ENCODE data around the gene DUS1L. TPM values are rescaled to one million over a fixed set of nuclear protein-coding genes. Genes with fewer than 3 reads are reported as not detected.

DUS1L gene
- 91.9 TPM for polyA plus RNA-seq (2013, experiment 1 of 4)
- 75.3 TPM for polyA plus RNA-seq (2013, experiment 2 of 4)
- polyA plus RNA-seq (2013, experiment 3 of 4): 71.2 TPM
- 77.5 TPM for polyA plus RNA-seq (2013, experiment 4 of 4)

- Histone ChIP-seq H3K27me3 (ENCODE audit: control insufficient read depth, insufficient read depth, low read length, poor library complexity, severe bottlenecking) (no peaks in the 10 kb centered on the region), H3K4me1 (ENCODE audit: control insufficient read depth, insufficient read depth, low read length) (peaks cover 5% of the 10 kb centered on the region), H3K27ac (ENCODE audit: insufficient read depth, low read depth, low read length, poor library complexity, severe bottlenecking) (no peak within 1 kb of the TSS), H3K36me3 (ENCODE audit: control insufficient read depth, insufficient read depth, low read length) (peaks cover 4% of the 10 kb centered on the region), H3K9me3 (ENCODE audit: control insufficient read depth, low read length) (no peaks in the 10 kb centered on the region), H3K4me3 (ENCODE audit: insufficient read depth, low read depth, low read length) (peak within 1 kb of the TSS; percentile 89)
- WGBS, 2 experiments: 13 to 15% methylated on average over 88 of the region's 88 CpGs
Observed at GRCh38 chr17:82065638-82066303, at the start of gene DUS1L. DUS1L (minus strand) TSS chr17:82065804; CDS start chr17:82065059, 745 bp downstream.

GRCh38 chr17:82114872-82115271 lies 49.3 kb upstream of the DUS1L start:
- Histone ChIP-seq H3K4me1 (ENCODE audit: control insufficient read depth, insufficient read depth, low read length) (peaks cover 32% of the 10 kb centered on the region), H3K36me3 (ENCODE audit: control insufficient read depth, insufficient read depth, low read length) (peaks cover 4% of the 10 kb centered on the region), H3K9me3 (ENCODE audit: control insufficient read depth, low read length) (no peaks in the 10 kb centered on the region), H3K27ac (ENCODE audit: insufficient read depth, low read depth, low read length, poor library complexity, severe bottlenecking) (no peak overlapping the region), H3K27me3 (ENCODE audit: control insufficient read depth, insufficient read depth, low read length, poor library complexity, severe bottlenecking) (no peaks in the 10 kb centered on the region), H3K4me3 (ENCODE audit: insufficient read depth, low read depth, low read length) (no peak overlapping the region)
- WGBS, 2 experiments: 90 to 96% methylated on average over 9 of the region's 9 CpGs

- Histone ChIP-seq H3K36me3 (ENCODE audit: control insufficient read depth, insufficient read depth, low read length) (peaks cover 4% of the 10 kb centered on the region), H3K4me1 (ENCODE audit: control insufficient read depth, insufficient read depth, low read length) (peaks cover 29% of the 10 kb centered on the region), H3K27me3 (ENCODE audit: control insufficient read depth, insufficient read depth, low read length, poor library complexity, severe bottlenecking) (no peaks in the 10 kb centered on the region), H3K9me3 (ENCODE audit: control insufficient read depth, low read length) (no peaks in the 10 kb centered on the region), H3K4me3 (ENCODE audit: insufficient read depth, low read depth, low read length) (no peak overlapping the region), H3K27ac (ENCODE audit: insufficient read depth, low read depth, low read length, poor library complexity, severe bottlenecking) (no peak overlapping the region)
- WGBS, 2 experiments: 89 to 90% methylated on average over 10 of the region's 10 CpGs
Observed at GRCh38 chr17:82114447-82114846, 48.8 kb upstream of the DUS1L start.

GRCh38 chr17:82113941-82114340 lies 48.3 kb upstream of the DUS1L start:
- peaks cover 4% of the 10 kb centered on the region for H3K36me3 ChIP-seq (ENCODE audit: control insufficient read depth, insufficient read depth, low read length)
- H3K27ac ChIP-seq (ENCODE audit: insufficient read depth, low read depth, low read length, poor library complexity, severe bottlenecking): no peak overlapping the region
- H3K4me3 ChIP-seq (ENCODE audit: insufficient read depth, low read depth, low read length): no peak overlapping the region
- WGBS, 2 experiments: 92 to 93% methylated on average over 13 of the region's 13 CpGs
- H3K4me1 ChIP-seq (ENCODE audit: control insufficient read depth, insufficient read depth, low read length): peaks cover 25% of the 10 kb centered on the region
- no peaks in the 10 kb centered on the region for H3K27me3 ChIP-seq (ENCODE audit: control insufficient read depth, insufficient read depth, low read length, poor library complexity, severe bottlenecking)
- no peaks in the 10 kb centered on the region for H3K9me3 ChIP-seq (ENCODE audit: control insufficient read depth, low read length)

- no peak overlapping the region for H3K27ac ChIP-seq (ENCODE audit: insufficient read depth, low read depth, low read length, poor library complexity, severe bottlenecking)
- 93 to 94% methylated on average over 9 of the region's 9 CpGs for WGBS, 2 experiments
- peaks cover 21% of the 10 kb centered on the region for H3K4me1 ChIP-seq (ENCODE audit: control insufficient read depth, insufficient read depth, low read length)
- no peak overlapping the region for H3K4me3 ChIP-seq (ENCODE audit: insufficient read depth, low read depth, low read length)
- no peaks in the 10 kb centered on the region for H3K9me3 ChIP-seq (ENCODE audit: control insufficient read depth, low read length)
- peaks cover 4% of the 10 kb centered on the region for H3K36me3 ChIP-seq (ENCODE audit: control insufficient read depth, insufficient read depth, low read length)
- H3K27me3 ChIP-seq (ENCODE audit: control insufficient read depth, insufficient read depth, low read length, poor library complexity, severe bottlenecking): no peaks in the 10 kb centered on the region
Observed at GRCh38 chr17:82113422-82113821, 47.8 kb upstream of the DUS1L start.

GRCh38 chr17:82112914-82113311 lies 47.3 kb upstream of the DUS1L start:
- Histone ChIP-seq H3K4me1 (ENCODE audit: control insufficient read depth, insufficient read depth, low read length) (peaks cover 16% of the 10 kb centered on the region), H3K4me3 (ENCODE audit: insufficient read depth, low read depth, low read length) (no peak overlapping the region), H3K27ac (ENCODE audit: insufficient read depth, low read depth, low read length, poor library complexity, severe bottlenecking) (no peak overlapping the region), H3K9me3 (ENCODE audit: control insufficient read depth, low read length) (no peaks in the 10 kb centered on the region), H3K36me3 (ENCODE audit: control insufficient read depth, insufficient read depth, low read length) (peaks cover 4% of the 10 kb centered on the region), H3K27me3 (ENCODE audit: control insufficient read depth, insufficient read depth, low read length, poor library complexity, severe bottlenecking) (no peaks in the 10 kb centered on the region)
- WGBS, 2 experiments: 92 to 97% methylated on average over 5 to 6 of the region's 6 CpGs

- H3K4me1 ChIP-seq (ENCODE audit: control insufficient read depth, insufficient read depth, low read length): peaks cover 10% of the 10 kb centered on the region
- 95 to 96% methylated on average over 18 of the region's 18 CpGs for WGBS, 2 experiments
- no peak overlapping the region for H3K4me3 ChIP-seq (ENCODE audit: insufficient read depth, low read depth, low read length)
- peaks cover 4% of the 10 kb centered on the region for H3K36me3 ChIP-seq (ENCODE audit: control insufficient read depth, insufficient read depth, low read length)
- H3K27me3 ChIP-seq (ENCODE audit: control insufficient read depth, insufficient read depth, low read length, poor library complexity, severe bottlenecking): no peaks in the 10 kb centered on the region
- no peak overlapping the region for H3K27ac ChIP-seq (ENCODE audit: insufficient read depth, low read depth, low read length, poor library complexity, severe bottlenecking)
- H3K9me3 ChIP-seq (ENCODE audit: control insufficient read depth, low read length): no peaks in the 10 kb centered on the region
Observed at GRCh38 chr17:82112181-82112913, 46.7 kb upstream of the DUS1L start.

- Histone ChIP-seq H3K27ac (ENCODE audit: insufficient read depth, low read depth, low read length, poor library complexity, severe bottlenecking) (no peak overlapping the region), H3K9me3 (ENCODE audit: control insufficient read depth, low read length) (no peaks in the 10 kb centered on the region), H3K27me3 (ENCODE audit: control insufficient read depth, insufficient read depth, low read length, poor library complexity, severe bottlenecking) (no peaks in the 10 kb centered on the region), H3K4me3 (ENCODE audit: insufficient read depth, low read depth, low read length) (no peak overlapping the region), H3K4me1 (ENCODE audit: control insufficient read depth, insufficient read depth, low read length) (peaks cover 16% of the 10 kb centered on the region), H3K36me3 (ENCODE audit: control insufficient read depth, insufficient read depth, low read length) (peaks cover 4% of the 10 kb centered on the region)
- 95 to 96% methylated on average over 3 of the region's 3 CpGs for WGBS, 2 experiments
Observed at GRCh38 chr17:82110298-82110697, 44.7 kb upstream of the DUS1L start.

GRCh38 chr17:82108961-82109475 lies 43.4 kb upstream of the DUS1L start:
- WGBS, 2 experiments: 96 to 97% methylated on average over 14 of the region's 14 CpGs
- no peaks in the 10 kb centered on the region for H3K27me3 ChIP-seq (ENCODE audit: control insufficient read depth, insufficient read depth, low read length, poor library complexity, severe bottlenecking)
- peaks cover 23% of the 10 kb centered on the region for H3K4me1 ChIP-seq (ENCODE audit: control insufficient read depth, insufficient read depth, low read length)
- H3K27ac ChIP-seq (ENCODE audit: insufficient read depth, low read depth, low read length, poor library complexity, severe bottlenecking): no peak overlapping the region
- H3K9me3 ChIP-seq (ENCODE audit: control insufficient read depth, low read length): no peaks in the 10 kb centered on the region
- H3K36me3 ChIP-seq (ENCODE audit: control insufficient read depth, insufficient read depth, low read length): peaks cover 4% of the 10 kb centered on the region
- H3K4me3 ChIP-seq (ENCODE audit: insufficient read depth, low read depth, low read length): no peak overlapping the region

- no peak overlapping the region for H3K4me3 ChIP-seq (ENCODE audit: insufficient read depth, low read depth, low read length)
- 93 to 95% methylated on average over 19 of the region's 19 CpGs for WGBS, 2 experiments
- H3K27ac ChIP-seq (ENCODE audit: insufficient read depth, low read depth, low read length, poor library complexity, severe bottlenecking): no peak overlapping the region
- no peaks in the 10 kb centered on the region for H3K9me3 ChIP-seq (ENCODE audit: control insufficient read depth, low read length)
- H3K36me3 ChIP-seq (ENCODE audit: control insufficient read depth, insufficient read depth, low read length): peaks cover 4% of the 10 kb centered on the region
- H3K4me1 ChIP-seq (ENCODE audit: control insufficient read depth, insufficient read depth, low read length): peaks cover 28% of the 10 kb centered on the region
- no peaks in the 10 kb centered on the region for H3K27me3 ChIP-seq (ENCODE audit: control insufficient read depth, insufficient read depth, low read length, poor library complexity, severe bottlenecking)
Observed at GRCh38 chr17:82108496-82108945, 42.9 kb upstream of the DUS1L start.

Measured in ectodermal cell (in vitro differentiated cells).